Left colon (tissue), 2 donors: Measurements from ENCODE around the gene CCNH. TPM values are rescaled to one million over a fixed set of nuclear protein-coding genes. Genes with fewer than 3 reads are reported as not detected.

Experiments
- ATAC-seq: fragments of 200-7000 bp; cut with Tn5 transposase; one replicate; pipeline ENCODE4 v1.9.1; 2020; ENCODE audit warnings: mild to moderate bottlenecking, moderate library complexity
- DNase-seq, 2 donors: peaks; one replicate each; pipeline ENCODE4 v3.0.0-alpha.2; 2020
- intact Hi-C, 2 donors: fragments of 100-400 bp; cut with DNase I in 1 of 2; cut with micrococcal nuclease in 1 of 2; formaldehyde crosslinking; loops; one replicate each; pipeline versions ENCODE4 v1.11.2 to v1.14.0; 2022; cut with DNase I, micrococcal nuclease
- total RNA-seq, 2 donors: library from RNA; stranded (reverse); fragmentation: NEBNext Ultra II Directional; extraction: Animal tissue kit (Norgen Biotek cat#: 25700); gene quantifications; one replicate each; pipeline ENCODE4 v1.2.1, GENCODE V29; 2021
- donor health status: DM: no; HTN: no; CAD: no.
- donor health status: DM: yes; HTN: yes; CAD: no.

The CCNH gene
- total RNA-seq, 2 donors from 2014 or later = 40.0 to 47.1 TPM

GRCh38 chr5:87405472-87406155 is 7.1 kb downstream of the CCNH start:
- intact Hi-C loops = no loop called here
- ATAC-seq (no peak), DNase-seq (no peak)

GRCh38 chr5:87404359-87404758 is 8.4 kb downstream of the CCNH start:
- DNase-seq = no peak
- ATAC-seq = no peak
- intact Hi-C loops = no loop called here

GRCh38 chr5:87403899-87404298 is 8.8 kb downstream of the CCNH start:
- intact Hi-C loops = no loop called here
- ATAC-seq (no peak), DNase-seq (no peak)

- DNase-seq (no peak), ATAC-seq (no peak)
- intact Hi-C loops = no loop called here
These were observed 9.3 kb downstream of the CCNH start for GRCh38 chr5:87403409-87403808.

GRCh38 chr5:87401626-87402025 is 11.1 kb downstream of the CCNH start:
- intact Hi-C loops = no loop called here
- ATAC-seq = no peak
- DNase-seq = no peak

GRCh38 chr5:87400305-87400899 is 12.3 kb downstream of the CCNH start:
- intact Hi-C loops = no loop called here
- DNase-seq = no peak

GRCh38 chr5:87399720-87400119 is 13.0 kb downstream of the CCNH start:
- no peak for ATAC-seq
- intact Hi-C loops = no loop called here

More at GRCh38 chr5:87400305-87400899, 12.3 kb downstream of the CCNH start:
- ATAC-seq = peak; percentile 74

GRCh38 chr5:87398981-87399614 is 13.6 kb downstream of the CCNH start:
- ATAC-seq = no peak
- intact Hi-C loops = no loop called here
- DNase-seq = no peak

More at GRCh38 chr5:87399720-87400119, 13.0 kb downstream of the CCNH start:
- DNase-seq = no peak

- intact Hi-C loops = no loop called here
- ATAC-seq (no peak), DNase-seq (no peak)
These were observed 18.1 kb downstream of the CCNH start for GRCh38 chr5:87394411-87395165.

- intact Hi-C loops = no loop called here
- no peak for ATAC-seq
- no peak for DNase-seq
These were observed 19.4 kb downstream of the CCNH start for GRCh38 chr5:87393331-87393730.

GRCh38 chr5:87392801-87393200 is 19.9 kb downstream of the CCNH start:
- intact Hi-C loops = no loop called here
- ATAC-seq (no peak), DNase-seq (no peak)

GRCh38 chr5:87392170-87392569 is 20.6 kb downstream of the CCNH start:
- DNase-seq (no peak), ATAC-seq (no peak)
- intact Hi-C loops = no loop called here

GRCh38 chr5:87390576-87391199 is 22.0 kb downstream of the CCNH start:
- ATAC-seq = no peak
- intact Hi-C loops = no loop called here
- no peak for DNase-seq

GRCh38 chr5:87390075-87390474 is 22.7 kb downstream of the CCNH start:
- no peak for ATAC-seq
- intact Hi-C loops = no loop called here
- no peak for DNase-seq

- DNase-seq (no peak), ATAC-seq (no peak)
- intact Hi-C loops = no loop called here
These were observed 23.3 kb downstream of the CCNH start for GRCh38 chr5:87389296-87390034.

- ATAC-seq = no peak
- intact Hi-C loops = no loop called here
These were observed 24.6 kb downstream of the CCNH start for GRCh38 chr5:87388129-87388528.

GRCh38 chr5:87385802-87386201 is 26.9 kb downstream of the CCNH start:
- ATAC-seq (no peak), DNase-seq (no peak)
- intact Hi-C loops = no loop called here

More at GRCh38 chr5:87388129-87388528, 24.6 kb downstream of the CCNH start:
- no peak for DNase-seq

GRCh38 chr5:87383216-87383615 is 29.5 kb downstream of the CCNH start:
- intact Hi-C loops = no loop called here
- ATAC-seq (no peak), DNase-seq (no peak)

GRCh38 chr5:87382224-87382623 is 30.5 kb downstream of the CCNH start:
- ATAC-seq (no peak), DNase-seq (no peak)
- intact Hi-C loops = no loop called here
